Panc1 (cell line): ENCODE data around the gene SHC1. TPM values are rescaled to one million over a fixed set of nuclear protein-coding genes. Genes with fewer than 3 reads are reported as not detected.

ENCODE experiments used
- ATAC-seq: fragments of 200-7000 bp; cut with Tn5 transposase; 2 replicates; pipeline ENCODE4 v1.9.1; 2020; ENCODE audit warnings: mild to moderate bottlenecking, moderate library complexity
- BruUV-seq: library from RNA; stranded (reverse); fragments of 400-500 nt; replicated peaks from 2 replicates; lab custom pipeline; 2021; lab: Mats Ljungman, UMichigan
- CTCF ChIA-PET: fragments of 300-600 bp; sonication (Branson Sonifier 250); formaldehyde crosslinking; loops from one replicate; lab custom pipeline; 2022; ENCODE audit warnings: antibody characterized with exemption; lab: Charles Lee
- POLR2A ChIA-PET: fragments of 300-600 bp; sonication (Branson Sonifier 250); formaldehyde crosslinking; loops from one replicate; lab custom pipeline; 2022; ENCODE audit warnings: antibody characterized with exemption; lab: Charles Lee
- DNase-seq: peaks from one replicate; pipeline ENCODE4 v3.0.0-alpha.2; 2010; ENCODE audit warnings: low read depth, low spot score
- H3K27ac ChIP-seq: 2 replicates; pipeline ENCODE4 v1.5.1; 2011; ENCODE audit warnings: mild to moderate bottlenecking, low read length, inconsistent platforms
- H3K27me3 ChIP-seq: fragments of 200-500 bp; sonication (Bioruptor generic); 2 replicates; pipeline ENCODE4 v1.6.0; 2014; ENCODE audit warnings: low read length, inconsistent platforms; ENCODE audit not compliant: control insufficient read depth, insufficient read depth
- H3K36me3 ChIP-seq: fragments of 200-500 bp; sonication (Bioruptor generic); 2 replicates; pipeline ENCODE4 v1.5.1; 2014; ENCODE audit warnings: inconsistent platforms, mild to moderate bottlenecking, low read length, moderate library complexity; ENCODE audit not compliant: control insufficient read depth, insufficient read depth
- H3K4me1 ChIP-seq: 2 replicates; pipeline ENCODE4 v1.5.1; 2011; ENCODE audit warnings: inconsistent platforms, mild to moderate bottlenecking, low read length, moderate library complexity; ENCODE audit not compliant: control insufficient read depth, insufficient read depth
- H3K4me3 ChIP-seq, 2 experiments: 2 replicates each; pipeline ENCODE4 v1.5.1; 2011 to 2012; ENCODE audit warnings: low read depth in 2 of 2, low read length in 2 of 2, mild to moderate bottlenecking in 2 of 2, inconsistent platforms in 1 of 2, moderate library complexity in 1 of 2
- H3K9me3 ChIP-seq: fragments of 200-500 bp; sonication (Bioruptor generic); 2 replicates; pipeline ENCODE4 v1.5.1; 2014; ENCODE audit warnings: low read depth, mild to moderate bottlenecking, inconsistent platforms, low read length, moderate library complexity; ENCODE audit not compliant: control insufficient read depth, insufficient read depth
- CTCF ChIP-seq: fragments of 450-650 bp; IDR thresholded peaks from 2 replicates; pipeline ENCODE4 v1.5.1; 2017; ENCODE audit warnings: mild to moderate bottlenecking
- POLR2AphosphoS5 ChIP-seq: IDR thresholded peaks from 2 replicates; pipeline ENCODE4 v1.6.1; 2012; ENCODE audit warnings: mild to moderate bottlenecking, low read depth, low read length, moderate library complexity
- REST ChIP-seq, 2 experiments: IDR thresholded peaks; 2 replicates each; pipeline ENCODE4 v1.6.1; 2011 to 2012; ENCODE audit warnings: low read depth in 2 of 2, control low read depth in 1 of 2, low read length in 1 of 2, mild to moderate bottlenecking in 1 of 2, moderate library complexity in 1 of 2; ENCODE audit not compliant: insufficient read depth in 1 of 2
- SIN3A ChIP-seq: IDR thresholded peaks from 2 replicates; pipeline ENCODE4 v1.6.1; 2012; ENCODE audit warnings: low read depth, mild to moderate bottlenecking, low read length, moderate library complexity, borderline replicate concordance; ENCODE audit not compliant: insufficient read depth
- TCF7L2 ChIP-seq: IDR thresholded peaks from 2 replicates; pipeline ENCODE4 v1.6.1; 2011; ENCODE audit warnings: mild to moderate bottlenecking, low read depth, low read length, inconsistent platforms
- in situ Hi-C: cut with HindIII; loops from 2 replicates; pipeline ENCODE4 v1.10.0; 2016; ENCODE audit warnings: low sequenced_read_pairs, low pct_unique_long_range_greater_than_20kb
- intact Hi-C: fragments of 100-400 bp; cut with micrococcal nuclease; formaldehyde crosslinking; loops from one replicate; pipeline ENCODE4 v1.10.0; 2022; ENCODE audit not compliant: unreplicated experiment
- total RNA-seq: library from RNA; stranded (reverse); gene quantifications from one replicate; pipeline ENCODE4 v1.2.1, GENCODE V29; 2021; ENCODE audit not compliant: unreplicated experiment

SHC1 gene
- total RNA-seq, 1 experiment from 2014 or later, result 373 TPM

GRCh38 chr1:155017041-155017945 lies 46.7 kb upstream of the SHC1 start:
- no peaks in the 10 kb centered on the region for H3K27me3 ChIP-seq
- ChIA-PET CTCF (interaction anchor here (0.5 to 1.5 kb wide), 12 partner anchors 15 to 204 kb away, joined by 3 to 16 read pairs (median 4); partner anchors contain the start of genes LENEP, SHC1 and ZBTB7B), POLR2A (interaction anchor here (0.6 kb wide), 1 partner anchor 15 kb away, joined by 11 read pairs; no protein-coding TSS in a partner anchor)
- H3K36me3 ChIP-seq, result 0 out of 2 replicates have a peak, but pooled peaks cover 7% of the 10 kb centered on the region
- peak overlapping the region; percentile 32 to 38 for H3K4me3 ChIP-seq
- TF ChIP-seq SIN3A, result peak; percentile 59; the same call in 1 of the 2 replicates
- TF ChIP-seq TCF7L2, result no peak
- TF ChIP-seq CTCF, result peak; percentile 100
- peak; percentile 80 for TF ChIP-seq POLR2AphosphoS5
- TF ChIP-seq REST (IDR thresholded peaks at IDR 0.05; ENCODE audit: insufficient read depth in 1 of 2, low read depth in 2 of 2, low read length in 1 of 2), result 0 out of 4 replicates have a peak, but pooled peaks of 1 of the 2 experiments have one; percentile 40
- peaks cover 31% of the 10 kb centered on the region for H3K4me1 ChIP-seq
- intact Hi-C loops (no loop called here), in situ Hi-C loops (no loop called here)
- H3K9me3 ChIP-seq, result no peaks in the 10 kb centered on the region
- DNase-seq (no peak), ATAC-seq (peak; percentile 92)
- H3K27ac ChIP-seq, result peak overlapping the region; percentile 78
- no TSS peak for BruUV-seq

DNA sequence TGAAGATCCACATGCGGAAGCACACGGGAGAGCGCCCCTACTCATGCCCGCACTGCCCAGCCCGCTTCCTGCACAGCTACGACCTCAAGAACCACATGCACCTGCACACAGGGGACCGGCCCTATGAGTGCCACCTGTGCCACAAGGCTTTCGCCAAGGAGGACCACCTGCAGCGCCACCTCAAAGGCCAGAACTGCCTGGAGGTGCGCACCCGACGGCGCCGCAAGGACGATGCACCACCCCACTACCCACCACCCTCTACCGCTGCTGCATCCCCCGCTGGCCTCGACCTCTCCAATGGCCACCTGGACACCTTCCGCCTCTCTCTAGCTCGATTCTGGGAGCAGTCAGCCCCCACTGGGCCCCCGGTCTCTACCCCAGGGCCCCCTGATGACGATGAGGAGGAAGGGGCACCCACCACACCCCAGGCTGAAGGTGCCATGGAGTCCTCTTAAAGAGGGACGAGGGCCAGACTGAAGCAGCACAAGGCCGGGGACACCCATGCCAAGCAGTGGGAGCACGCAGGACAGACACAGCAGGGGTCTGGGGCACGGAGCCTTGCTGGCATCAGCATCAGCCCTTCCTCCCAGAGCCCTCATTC lies 45.8 kb upstream of the SHC1 start:
- Histone ChIP-seq H3K27ac (no peak overlapping the region; the same call in 1 of the 2 replicates), H3K27me3 (no peaks in the 10 kb centered on the region), H3K36me3 (0 out of 2 replicates have a peak, but pooled peaks cover 7% of the 10 kb centered on the region), H3K4me3 (no peak overlapping the region), H3K9me3 (no peaks in the 10 kb centered on the region), H3K4me1 (peaks cover 36% of the 10 kb centered on the region)
- ChIA-PET CTCF (interaction anchor here (1.2 to 1.5 kb wide), 2 partner anchors 43 to 45 kb away, joined by 3 to 5 read pairs; no protein-coding TSS in a partner anchor), POLR2A (interaction anchor here (1.2 kb wide), 1 partner anchor 45 kb away, joined by 3 read pairs; the partner anchor contains the start of gene SHC1)
- in situ Hi-C loops (no loop called here), intact Hi-C loops (no loop called here)
- no peak for TF ChIP-seq POLR2AphosphoS5
- TF ChIP-seq SIN3A, result no peak
- no peak for TF ChIP-seq CTCF
- TF ChIP-seq TCF7L2, result no peak
- TF ChIP-seq REST (IDR thresholded peaks at IDR 0.05; ENCODE audit: insufficient read depth in 1 of 2, low read depth in 2 of 2, low read length in 1 of 2), result no peak
- DNase-seq (no peak), ATAC-seq (no peak)
- no TSS peak for BruUV-seq
